Testis (tissue), 2 donors: Measurements from ENCODE around the gene OXLD1.

ENCODE experiments used
- CTCF ChIP-seq, 3 experiments: fragments of 450-650 bp in 2 of 3; fragments of 200-600 bp in 1 of 3; sonication (generic) in 1 of 3; IDR thresholded peaks; one replicate each; pipeline ENCODE4 v1.5.1; 2016 to 2019; ENCODE audit warnings: antibody characterized with exemption in 3 of 3, mild to moderate bottlenecking in 2 of 3, moderate library complexity in 1 of 3
- POLR2A ChIP-seq: fragments of 450-650 bp; IDR thresholded peaks from one replicate; pipeline ENCODE4 v1.6.1; 2017; ENCODE audit warnings: antibody characterized with exemption, mild to moderate bottlenecking, moderate library complexity

GRCh38 chr17:81702934-81703746, 36.7 kb upstream of the OXLD1 start, which contains the start of gene MRPL12:
- peak in 2 of 3 experiments; percentile 11 to 39 for TF ChIP-seq CTCF (IDR thresholded peaks at IDR 0.05)
- no peak for TF ChIP-seq POLR2A
